HepG2 (cell line): Measurements from ENCODE around the gene MST1. TPM values are rescaled to one million over a fixed set of nuclear protein-coding genes. Genes with fewer than 3 reads are reported as not detected.

Source experiments
- ARNTL ChIP-seq: sonication (generic); formaldehyde crosslinking; IDR thresholded peaks from 2 replicates; pipeline ENCODE4 v1.4.0; 2020; ENCODE audit warnings: mild to moderate bottlenecking, missing genetic modification reagents
- CEBPG ChIP-seq: IDR thresholded peaks from 2 replicates; pipeline ENCODE4 v1.6.1; 2016
- CTCF ChIP-seq: sonication (generic); formaldehyde crosslinking; IDR thresholded peaks from 2 replicates; pipeline ENCODE4 v1.5.0; 2020; ENCODE audit warnings: mild to moderate bottlenecking, missing genetic modification reagents, moderate library complexity
- DR1 ChIP-seq: sonication (generic); formaldehyde crosslinking; IDR thresholded peaks from 2 replicates; pipeline ENCODE4 v1.8.0; 2021; ENCODE audit warnings: mild to moderate bottlenecking, missing genetic modification reagents, inconsistent platforms
- ELF1 ChIP-seq: sonication (generic); formaldehyde crosslinking; IDR thresholded peaks from 2 replicates; pipeline ENCODE4 v1.4.0; 2020; ENCODE audit warnings: missing genetic modification reagents
- GATAD2A ChIP-seq: IDR thresholded peaks from 2 replicates; pipeline ENCODE4 v1.6.1; 2016
- HOXA9 ChIP-seq: sonication (generic); formaldehyde crosslinking; IDR thresholded peaks from 2 replicates; pipeline ENCODE4 v1.8.1; 2022; ENCODE audit warnings: missing genetic modification reagents, mild to moderate bottlenecking, moderate library complexity, borderline replicate concordance
- JARID2 ChIP-seq: sonication (generic); formaldehyde crosslinking; IDR thresholded peaks from 2 replicates; pipeline ENCODE4 v1.8.1; 2023; ENCODE audit warnings: missing genetic modification reagents, inconsistent platforms; ENCODE audit not compliant: insufficient replicate concordance
- KDM1A ChIP-seq: IDR thresholded peaks from 2 replicates; pipeline ENCODE4 v1.6.1; 2016; ENCODE audit warnings: missing compliant biosample characterization
- KDM2A ChIP-seq: sonication (generic); formaldehyde crosslinking; IDR thresholded peaks from 2 replicates; pipeline ENCODE4 v1.4.0; 2020; ENCODE audit warnings: low read depth, missing genetic modification reagents, borderline replicate concordance
- KLF16 ChIP-seq, 2 experiments: sonication (generic) in 1 of 2; formaldehyde crosslinking in 1 of 2; IDR thresholded peaks; 2 replicates each; pipeline versions ENCODE4 v1.6.1 to v1.8.0; 2016 to 2023; ENCODE audit warnings: missing genetic modification reagents in 2 of 2, missing compliant biosample characterization in 1 of 2
- MAZ ChIP-seq, 2 experiments: sonication (generic) in 1 of 2; formaldehyde crosslinking in 1 of 2; IDR thresholded peaks; 2 replicates each; pipeline versions ENCODE4 v1.5.0 to v1.6.1; 2012 to 2020; ENCODE audit warnings: low read depth in 2 of 2, mild to moderate bottlenecking in 2 of 2, borderline replicate concordance in 1 of 2, improper control_type of control experiment in 1 of 2, low read length in 1 of 2, missing genetic modification reagents in 1 of 2, moderate library complexity in 1 of 2
- MBNL3 ChIP-seq: fragments of 250-450 bp; sonication (Bioruptor Pico); conservative IDR thresholded peaks from 2 replicates; pipeline ENCODE4 v1.8.0; 2022; ENCODE audit warnings: mild to moderate bottlenecking, inconsistent platforms
- MED8 ChIP-seq: sonication (generic); formaldehyde crosslinking; IDR thresholded peaks from 2 replicates; pipeline ENCODE4 v1.8.1; 2023; ENCODE audit warnings: mild to moderate bottlenecking, missing genetic modification reagents; ENCODE audit not compliant: insufficient replicate concordance
- NCOA2 ChIP-seq: sonication (generic); formaldehyde crosslinking; IDR thresholded peaks from 2 replicates; pipeline ENCODE4 v1.8.0; 2022; ENCODE audit warnings: inconsistent platforms
- NR2F6 ChIP-seq, 2 experiments: IDR thresholded peaks; 2 replicates each; pipeline ENCODE4 v1.6.1; 2016; ENCODE audit warnings: antibody characterized with exemption in 1 of 2, mild to moderate bottlenecking in 1 of 2
- PHF5A ChIP-seq: IDR thresholded peaks from one replicate; pipeline ENCODE4 v1.6.1; 2018; ENCODE audit warnings: low read depth, missing genetic modification reagents; ENCODE audit not compliant: unreplicated experiment
- PHF8 ChIP-seq: sonication (generic); formaldehyde crosslinking; IDR thresholded peaks from 2 replicates; pipeline ENCODE4 v1.5.0; 2020; ENCODE audit warnings: missing genetic modification reagents
- PLSCR1 ChIP-seq: sonication (generic); formaldehyde crosslinking; IDR thresholded peaks from 2 replicates; pipeline ENCODE4 v1.5.0; 2020; ENCODE audit warnings: missing genetic modification reagents, mild to moderate bottlenecking, borderline replicate concordance
- SOX5 ChIP-seq: IDR thresholded peaks from 2 replicates; pipeline ENCODE4 v1.6.1; 2016; ENCODE audit warnings: borderline replicate concordance
- SSRP1 ChIP-seq: IDR thresholded peaks from 2 replicates; pipeline ENCODE4 v1.6.1; 2016; ENCODE audit warnings: control low read depth
- TARDBP ChIP-seq: sonication (generic); formaldehyde crosslinking; IDR thresholded peaks from 2 replicates; pipeline ENCODE4 v1.8.0; 2022; ENCODE audit warnings: mild to moderate bottlenecking, missing genetic modification reagents
- ZNF160 ChIP-seq: sonication (generic); formaldehyde crosslinking; IDR thresholded peaks from 2 replicates; pipeline ENCODE4 v1.8.0; 2022; ENCODE audit warnings: mild to moderate bottlenecking, inconsistent platforms, missing genetic modification reagents
- ZNF530 ChIP-seq: sonication (generic); formaldehyde crosslinking; IDR thresholded peaks from 2 replicates; pipeline ENCODE4 v1.5.0; 2020; ENCODE audit warnings: low read depth, mild to moderate bottlenecking, missing genetic modification reagents
- ZNF709 ChIP-seq: sonication (generic); formaldehyde crosslinking; IDR thresholded peaks from 2 replicates; pipeline ENCODE4 v1.5.0; 2020; ENCODE audit warnings: mild to moderate bottlenecking, missing genetic modification reagents
- ZSCAN25 ChIP-seq: sonication (generic); formaldehyde crosslinking; IDR thresholded peaks from 2 replicates; pipeline ENCODE4 v1.8.0; 2022; ENCODE audit warnings: mild to moderate bottlenecking, missing genetic modification reagents
- polyA plus RNA-seq, 8 experiments: library from polyadenylated mRNA; depleted of rRNA in 3 of 8; stranded (reverse) in 7 of 8; unstranded in 1 of 8; fragments of >200 nt; fragmentation: Illumina TruSeq in 4 of 8; extraction: Trizol in 4 of 8; gene quantifications; 2 replicates each; pipeline versions ENCODE4 v1.2.1 to v1.2.3, GENCODE V29; 2011 to 2016; ENCODE audit warnings: low read depth in 4 of 8, missing spikeins in 1 of 8, mixed read lengths in 1 of 8; ENCODE audit not compliant: insufficient read depth in 1 of 8
- total RNA-seq, 5 experiments: library from RNA; depleted of rRNA; stranded (reverse); fragments of >200 nt; fragmentation: Illumina TruSeq; extraction: Trizol; gene quantifications; 2 replicates each; pipeline ENCODE4 v1.2.3, GENCODE V29; 2016; ENCODE audit warnings: low read depth in 1 of 5

Gene MST1
- total and polyA plus RNA-seq, 2 of the 13 experiments (the other 11 are each of a cell fraction or from before 2014, with no cell fraction given): 189 to 452 TPM

- TF ChIP-seq ELF1 (CRISPR knock-in tag): peak; percentile 25; the same call in 1 of the 2 replicates
- TF ChIP-seq PHF8 (CRISPR knock-in tag): peak; percentile 27; the same call in 1 of the 2 replicates
- no peak for TF ChIP-seq JARID2 (CRISPR knock-in tag)
- peak; percentile 21; the same call in 1 of the 2 replicates for TF ChIP-seq SOX5 (CRISPR knock-in tag)
- TF ChIP-seq KDM1A (CRISPR knock-in tag): 0 out of 2 replicates have a peak, but pooled peaks have one; percentile 32
- no peak for TF ChIP-seq ZNF709 (CRISPR knock-in tag)
- TF ChIP-seq NR2F6 (IDR thresholded peaks at IDR 0.05): peak; percentile 65
- peak; percentile 60; the same call in 1 of the 2 replicates for TF ChIP-seq NR2F6 (CRISPR knock-in tag; IDR thresholded peaks at IDR 0.05)
- no peak for TF ChIP-seq SSRP1 (CRISPR knock-in tag)
- peak; percentile 56; the same call in 1 of the 2 replicates for TF ChIP-seq MAZ (IDR thresholded peaks at IDR 0.05; ENCODE audit: borderline replicate concordance, low read depth, low read length)
- peak; percentile 36; the same call in 1 of the 2 replicates for TF ChIP-seq MAZ (CRISPR knock-in tag; IDR thresholded peaks at IDR 0.05; ENCODE audit: low read depth)
- TF ChIP-seq CEBPG (CRISPR knock-in tag): no peak
- TF ChIP-seq NCOA2 (CRISPR knock-in tag): peak; percentile 41; the same call in 1 of the 2 replicates
- no peak for TF ChIP-seq MED8
- TF ChIP-seq ZNF530 (CRISPR knock-in tag): no peak
- peak; percentile 19 for TF ChIP-seq PHF5A
- 0 out of 4 replicates have a peak, but pooled peaks of 1 of the 2 experiments have one; percentile 28 for TF ChIP-seq KLF16 (CRISPR knock-in tag; IDR thresholded peaks at IDR 0.05)
- TF ChIP-seq ARNTL (CRISPR knock-in tag): no peak
- peak; percentile 83; the same call in 1 of the 2 replicates for TF ChIP-seq ZSCAN25 (CRISPR knock-in tag)
- no peak for TF ChIP-seq HOXA9 (CRISPR knock-in tag)
- TF ChIP-seq DR1 (CRISPR knock-in tag): no peak
- TF ChIP-seq MBNL3 (CRISPR knock-in tag): no peak
- 0 out of 2 replicates have a peak, but pooled peaks have one; percentile 18 for TF ChIP-seq ZNF160 (CRISPR knock-in tag)
- TF ChIP-seq GATAD2A: peak; percentile 65
- TF ChIP-seq KDM2A (CRISPR knock-in tag): no peak
- peak; percentile 56; the same call in 1 of the 2 replicates for TF ChIP-seq TARDBP (CRISPR knock-in tag)
- TF ChIP-seq PLSCR1 (CRISPR knock-in tag): no peak
- TF ChIP-seq CTCF (CRISPR knock-in tag): 0 out of 2 replicates have a peak, but pooled peaks have one; percentile 14
These were observed 22.7 kb downstream of the MST1 start (continued) for GRCh38 chr3:49666592-49666991.
